Naive thymus-derived CD4-positive, alpha-beta T cell (primary cell): ENCODE data around the gene STX2. TPM values are rescaled to one million over a fixed set of nuclear protein-coding genes. Genes with fewer than 3 reads are reported as not detected.
A peak's percentile ranks its signal among the peaks of the same experiment; 100 is the strongest.

Source experiments
- ATAC-seq: fragments of 150-1000 bp; cut with Tn5 transposase; 2 replicates; pipeline ENCODE4 v1.10.0; 2021; ENCODE audit warnings: mild to moderate bottlenecking, moderate library complexity
- CTCF ChIA-PET: fragments of 350-600 bp; sonication (Branson Sonifier 250); formaldehyde crosslinking; loops from one replicate; lab custom pipeline; 2021; ENCODE audit warnings: antibody characterized with exemption; lab: Charles Lee
- POLR2A ChIA-PET: fragments of 350-600 bp; sonication (Branson Sonifier 250); formaldehyde crosslinking; loops from one replicate; lab custom pipeline; 2021; ENCODE audit warnings: antibody characterized with exemption, inconsistent platforms; lab: Charles Lee
- DNase-seq, 9 donors: peaks; one replicate each; pipeline versions ENCODE4 v3.0.0 to v3.0.0-alpha.2; 2020 to 2022; ENCODE audit warnings: mixed read lengths in 1 of 9
- H3K27ac ChIP-seq: one replicate; pipeline ENCODE4 v1.7.0; 2013; ENCODE audit warnings: mild to moderate bottlenecking, low read depth, low read length, moderate library complexity
- H3K27me3 ChIP-seq, 2 donors: one replicate each; pipeline ENCODE4 v1.7.0; 2013; ENCODE audit warnings: low read length in 2 of 2, mild to moderate bottlenecking in 2 of 2, moderate library complexity in 2 of 2; ENCODE audit not compliant: control insufficient read depth in 2 of 2, insufficient read depth in 2 of 2
- H3K36me3 ChIP-seq, 3 experiments: 1 replicate in 2 of 3; 2 replicates in 1 of 3; pipeline ENCODE4 v1.7.0; 2013; ENCODE audit warnings: low read length in 3 of 3, mild to moderate bottlenecking in 3 of 3, moderate library complexity in 1 of 3; ENCODE audit not compliant: insufficient read depth in 3 of 3, control insufficient read depth in 2 of 3
- H3K4me1 ChIP-seq, 2 donors: one replicate each; pipeline ENCODE4 v1.7.0; 2013; ENCODE audit warnings: low read length in 2 of 2, mild to moderate bottlenecking in 2 of 2, moderate library complexity in 1 of 2; ENCODE audit not compliant: control insufficient read depth in 2 of 2, insufficient read depth in 2 of 2
- H3K4me3 ChIP-seq: 2 replicates; pipeline ENCODE4 v1.7.0; 2013; ENCODE audit warnings: mild to moderate bottlenecking, low read length
- H3K9me3 ChIP-seq, 3 experiments: 1 replicate in 2 of 3; 2 replicates in 1 of 3; pipeline ENCODE4 v1.7.0; 2013; ENCODE audit warnings: low read length in 3 of 3; ENCODE audit not compliant: control insufficient read depth in 2 of 3
- H3K27ac Mint-ChIP-seq, 9 donors: one replicate each; pipeline ENCODE4 v1.8.0; 2020 to 2022; ENCODE audit warnings: mixed read lengths in 9 of 9, mild to moderate bottlenecking in 8 of 9, moderate library complexity in 5 of 9, inconsistent platforms in 2 of 9
- H3K27me3 Mint-ChIP-seq, 5 donors: one replicate each; pipeline ENCODE4 v1.8.0; 2021 to 2022; ENCODE audit warnings: mixed read lengths in 5 of 5, mild to moderate bottlenecking in 1 of 5
- H3K36me3 Mint-ChIP-seq, 5 donors: one replicate each; pipeline ENCODE4 v1.8.0; 2020 to 2022; ENCODE audit warnings: mixed read lengths in 5 of 5, mild to moderate bottlenecking in 3 of 5, inconsistent platforms in 1 of 5
- H3K4me1 Mint-ChIP-seq, 7 donors: one replicate each; pipeline ENCODE4 v1.8.0; 2020 to 2022; ENCODE audit warnings: mixed read lengths in 7 of 7, mild to moderate bottlenecking in 3 of 7, inconsistent platforms in 1 of 7
- H3K4me3 Mint-ChIP-seq, 10 donors: one replicate each; pipeline ENCODE4 v1.8.0; 2020 to 2022; ENCODE audit warnings: mild to moderate bottlenecking in 10 of 10, mixed read lengths in 10 of 10, moderate library complexity in 6 of 10, inconsistent platforms in 2 of 10
- H3K9me3 Mint-ChIP-seq, 11 donors: one replicate each; pipeline ENCODE4 v1.8.0; 2020 to 2022; ENCODE audit warnings: mixed read lengths in 11 of 11, mild to moderate bottlenecking in 4 of 11, inconsistent platforms in 1 of 11, moderate library complexity in 1 of 11
- intact Hi-C, 2 donors: fragments of 100-400 bp; cut with micrococcal nuclease; formaldehyde crosslinking; loops; one replicate each; pipeline ENCODE4 v1.15.1; 2023
- polyA plus RNA-seq, 2 donors: library from polyadenylated mRNA; unstranded; fragments of 300-500 nt; fragmentation: Illumina TruSeq; gene quantifications; one replicate each; pipeline ENCODE4 v1.2.3, GENCODE V29; 2021
- total RNA-seq, 6 experiments: library from RNA in 5 of 6; stranded (reverse) in 5 of 6; gene quantifications; 1 replicate in 5 of 6; 2 replicates in 1 of 6; pipeline ENCODE4 v1.2.3 and lab custom pipeline; 2021 to 2026

STX2 gene
- total and polyA plus RNA-seq, 7 experiments from 2014 or later: 7.6 to 30.3 (median 19.0) TPM

GRCh38 chr12:130826151-130826801, 12.8 kb downstream of the STX2 start:
- H3K9me3 ChIP-seq: no peaks in the 10 kb centered on the region
- DNase-seq: peak; percentile 52 to 79 (median 73)
- no peaks in the 10 kb centered on the region for H3K27me3 ChIP-seq
- H3K36me3 ChIP-seq: peaks cover 0 to 12% (median 0%) of the 10 kb centered on the region in 3 experiments
- intact Hi-C loops: loop anchor here (1.0 to 5.0 kb wide), 3 partner anchors 13 to 626 kb away; partner anchors contain the start of gene STX2 (in 1 of the 2)
- no peaks in the 10 kb centered on the region for H3K9me3 Mint-ChIP-seq
- H3K27me3 Mint-ChIP-seq: no peaks in the 10 kb centered on the region
- peak overlapping the region in 4 of 9 donors; percentile 13 to 58 (median 34) for H3K27ac Mint-ChIP-seq
- peak; percentile 96 for ATAC-seq
- peaks cover 4 to 14% (median 9%) of the 10 kb centered on the region in 7 donors for H3K4me1 Mint-ChIP-seq
- H3K4me1 ChIP-seq: no peaks in the 10 kb centered on the region
- ChIA-PET POLR2A (interaction anchor here (0.6 kb wide), 2 partner anchors 9 to 302 kb away, joined by 3 read pairs; no protein-coding TSS in a partner anchor), CTCF (interaction anchor here (0.6 to 3.5 kb wide), 14 partner anchors 9 to 799 kb away, joined by 3 to 37 read pairs (median 4); no protein-coding TSS in a partner anchor)
- H3K4me3 Mint-ChIP-seq: no peak overlapping the region
- no peak overlapping the region for H3K4me3 ChIP-seq
- no peak overlapping the region for H3K27ac ChIP-seq
- peaks cover 0 to 14% (median 2%) of the 10 kb centered on the region in 5 donors for H3K36me3 Mint-ChIP-seq

GRCh38 chr12:130825771-130826150, 13.3 kb downstream of the STX2 start:
- no peaks in the 10 kb centered on the region for H3K4me1 ChIP-seq
- H3K4me3 ChIP-seq: no peak overlapping the region
- CTCF ChIA-PET: interaction anchor here (0.9 to 3.5 kb wide), 8 partner anchors 9 to 307 kb away, joined by 3 to 37 read pairs (median 4); no protein-coding TSS in a partner anchor
- no peak for DNase-seq
- Mint-ChIP-seq H3K4me1 (peaks cover 4 to 17% (median 9%) of the 10 kb centered on the region in 7 donors), H3K27me3 (no peaks in the 10 kb centered on the region), H3K36me3 (peaks cover 0 to 20% (median 6%) of the 10 kb centered on the region in 5 donors), H3K4me3 (no peak overlapping the region), H3K9me3 (no peaks in the 10 kb centered on the region), H3K27ac (peak overlapping the region in 2 of 9 donors; percentile 26 to 36)
- H3K9me3 ChIP-seq: no peaks in the 10 kb centered on the region
- H3K27ac ChIP-seq: no peak overlapping the region
- H3K36me3 ChIP-seq: peaks cover 0 to 12% (median 0%) of the 10 kb centered on the region in 3 experiments
- intact Hi-C loops: loop anchor here (1.0 to 5.0 kb wide), 3 partner anchors 14 to 627 kb away; partner anchors contain the start of gene STX2 (in 1 of the 2)
- POLR2A ChIA-PET: no interaction called here
- no peak for ATAC-seq
- no peaks in the 10 kb centered on the region for H3K27me3 ChIP-seq

DNA sequence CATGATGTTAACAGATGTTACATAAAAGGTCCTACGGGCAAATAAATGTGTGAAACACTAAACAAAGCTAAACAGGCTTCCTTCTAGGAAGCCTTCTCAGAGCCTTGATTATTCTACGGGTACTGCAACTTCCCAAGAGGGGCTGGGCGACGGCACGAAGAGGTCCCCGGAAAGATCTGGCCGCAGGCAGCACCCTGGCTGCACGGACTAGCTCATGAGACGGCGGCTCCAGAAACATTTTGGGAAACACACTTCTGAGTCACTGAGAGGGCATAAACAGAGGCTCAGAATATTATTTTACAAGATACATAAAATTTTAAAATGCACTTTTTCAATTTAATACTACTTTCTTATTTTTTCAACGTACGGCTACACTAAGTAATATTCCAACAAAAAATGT, 19.4 kb downstream of the STX2 start:
- Mint-ChIP-seq H3K4me3 (peak overlapping the region in 9 of 10 donors; percentile 30 to 88 (median 54)), H3K9me3 (no peaks in the 10 kb centered on the region), H3K27ac (peak overlapping the region in 4 of 9 donors; percentile 25 to 62 (median 37)), H3K27me3 (no peaks in the 10 kb centered on the region), H3K4me1 (peaks cover 7 to 25% (median 11%) of the 10 kb centered on the region in 7 donors), H3K36me3 (peaks cover 0 to 29% (median 6%) of the 10 kb centered on the region in 5 donors)
- DNase-seq (no peak), ATAC-seq (no peak)
- H3K27ac ChIP-seq: no peak overlapping the region
- intact Hi-C loops: loop anchor here (1.0 to 5.0 kb wide), 5 partner anchors 19 to 58 kb away; partner anchors contain the start of genes STX2 (in 2 of the 2) and RAN (in 1 of the 2)
- peaks cover 0 to 12% (median 0%) of the 10 kb centered on the region in 3 experiments for H3K36me3 ChIP-seq
- no peaks in the 10 kb centered on the region for H3K9me3 ChIP-seq
- no peaks in the 10 kb centered on the region for H3K27me3 ChIP-seq
- no peaks in the 10 kb centered on the region for H3K4me1 ChIP-seq
- POLR2A ChIA-PET: interaction anchor here (1.1 kb wide), 1 partner anchor 17 kb away, joined by 3 read pairs; no protein-coding TSS in a partner anchor
- CTCF ChIA-PET: interaction anchor here (0.7 to 1.0 kb wide), 3 partner anchors 9 to 46 kb away, joined by 3 read pairs; no protein-coding TSS in a partner anchor
- no peak overlapping the region for H3K4me3 ChIP-seq

GRCh38 chr12:130818635-130819576, 20.1 kb downstream of the STX2 start:
- Mint-ChIP-seq H3K36me3 (peaks cover 3 to 34% (median 10%) of the 10 kb centered on the region in 5 donors), H3K9me3 (no peaks in the 10 kb centered on the region), H3K27me3 (no peaks in the 10 kb centered on the region), H3K4me1 (peaks cover 10 to 25% (median 11%) of the 10 kb centered on the region in 7 donors), H3K27ac (peak overlapping the region in 7 of 9 donors; percentile 54 to 87 (median 77)), H3K4me3 (peak overlapping the region; percentile 85 to 96 (median 89))
- intact Hi-C loops: loop anchor here (1.0 to 5.0 kb wide), 5 partner anchors 20 to 58 kb away; partner anchors contain the start of genes STX2 (in 2 of the 2) and RAN (in 1 of the 2)
- no peaks in the 10 kb centered on the region for H3K4me1 ChIP-seq
- no peaks in the 10 kb centered on the region for H3K9me3 ChIP-seq
- peak; percentile 97 for ATAC-seq
- H3K36me3 ChIP-seq: peaks cover 0 to 17% (median 0%) of the 10 kb centered on the region in 3 experiments
- peak; percentile 54 to 90 (median 73) for DNase-seq
- H3K27me3 ChIP-seq: no peaks in the 10 kb centered on the region
- ChIA-PET POLR2A (interaction anchor here (1.1 kb wide), 1 partner anchor 18 kb away, joined by 3 read pairs; no protein-coding TSS in a partner anchor), CTCF (interaction anchor here (0.7 to 1.0 kb wide), 2 partner anchors 9 to 27 kb away, joined by 3 read pairs; no protein-coding TSS in a partner anchor)
- peak overlapping the region; percentile 56 for H3K27ac ChIP-seq
- peak overlapping the region; percentile 80 for H3K4me3 ChIP-seq

- H3K9me3 Mint-ChIP-seq: no peaks in the 10 kb centered on the region
- POLR2A ChIA-PET: no interaction called here
- ATAC-seq: no peak
- Histone ChIP-seq H3K9me3 (no peaks in the 10 kb centered on the region), H3K4me1 (no peaks in the 10 kb centered on the region), H3K27me3 (no peaks in the 10 kb centered on the region), H3K4me3 (peak overlapping the region; percentile 80), H3K27ac (peak overlapping the region; percentile 56), H3K36me3 (peaks cover 0 to 19% (median 0%) of the 10 kb centered on the region in 3 experiments)
- H3K4me1 Mint-ChIP-seq: peaks cover 10 to 25% (median 11%) of the 10 kb centered on the region in 7 donors
- H3K27me3 Mint-ChIP-seq: no peaks in the 10 kb centered on the region
- peak overlapping the region in 7 of 9 donors; percentile 54 to 87 (median 77) for H3K27ac Mint-ChIP-seq
- peak overlapping the region; percentile 85 to 96 (median 89) for H3K4me3 Mint-ChIP-seq
- peaks cover 3 to 32% (median 11%) of the 10 kb centered on the region in 5 donors for H3K36me3 Mint-ChIP-seq
- peak in 2 of 9 donors; percentile 4 to 5 for DNase-seq
- CTCF ChIA-PET: interaction anchor here (0.7 to 2.3 kb wide), 2 partner anchors 52 to 56 kb away, joined by 3 to 5 read pairs; no protein-coding TSS in a partner anchor
- intact Hi-C loops: loop anchor here in 1 of 2 donors (2.0 to 5.0 kb wide), 2 partner anchors 21 to 54 kb away; partner anchors contain the start of genes RAN and STX2
Observed at GRCh38 chr12:130818272-130818634, 20.8 kb downstream of the STX2 start.
